Panc1 (cell line): ENCODE data around the gene JAM2. TPM values are rescaled to one million over a fixed set of nuclear protein-coding genes. Genes with fewer than 3 reads are reported as not detected.

Source experiments
- ATAC-seq: fragments of 200-7000 bp; cut with Tn5 transposase; 2 replicates; pipeline ENCODE4 v1.9.1; 2020; ENCODE audit warnings: mild to moderate bottlenecking, moderate library complexity
- BruUV-seq: library from RNA; stranded (reverse); fragments of 400-500 nt; replicated peaks from 2 replicates; lab custom pipeline; 2021; lab: Mats Ljungman, UMichigan
- CTCF ChIA-PET: fragments of 300-600 bp; sonication (Branson Sonifier 250); formaldehyde crosslinking; loops from one replicate; lab custom pipeline; 2022; ENCODE audit warnings: antibody characterized with exemption; lab: Charles Lee
- POLR2A ChIA-PET: fragments of 300-600 bp; sonication (Branson Sonifier 250); formaldehyde crosslinking; loops from one replicate; lab custom pipeline; 2022; ENCODE audit warnings: antibody characterized with exemption; lab: Charles Lee
- DNase-seq: peaks from one replicate; pipeline ENCODE4 v3.0.0-alpha.2; 2010; ENCODE audit warnings: low read depth, low spot score
- H3K27ac ChIP-seq: 2 replicates; pipeline ENCODE4 v1.5.1; 2011; ENCODE audit warnings: mild to moderate bottlenecking, low read length, inconsistent platforms
- H3K27me3 ChIP-seq: fragments of 200-500 bp; sonication (Bioruptor generic); 2 replicates; pipeline ENCODE4 v1.6.0; 2014; ENCODE audit warnings: low read length, inconsistent platforms; ENCODE audit not compliant: control insufficient read depth, insufficient read depth
- H3K36me3 ChIP-seq: fragments of 200-500 bp; sonication (Bioruptor generic); 2 replicates; pipeline ENCODE4 v1.5.1; 2014; ENCODE audit warnings: inconsistent platforms, mild to moderate bottlenecking, low read length, moderate library complexity; ENCODE audit not compliant: control insufficient read depth, insufficient read depth
- H3K4me1 ChIP-seq: 2 replicates; pipeline ENCODE4 v1.5.1; 2011; ENCODE audit warnings: inconsistent platforms, mild to moderate bottlenecking, low read length, moderate library complexity; ENCODE audit not compliant: control insufficient read depth, insufficient read depth
- H3K4me3 ChIP-seq, 2 experiments: 2 replicates each; pipeline ENCODE4 v1.5.1; 2011 to 2012; ENCODE audit warnings: low read depth in 2 of 2, low read length in 2 of 2, mild to moderate bottlenecking in 2 of 2, inconsistent platforms in 1 of 2, moderate library complexity in 1 of 2
- H3K9me3 ChIP-seq: fragments of 200-500 bp; sonication (Bioruptor generic); 2 replicates; pipeline ENCODE4 v1.5.1; 2014; ENCODE audit warnings: low read depth, mild to moderate bottlenecking, inconsistent platforms, low read length, moderate library complexity; ENCODE audit not compliant: control insufficient read depth, insufficient read depth
- POLR2AphosphoS5 ChIP-seq: IDR thresholded peaks from 2 replicates; pipeline ENCODE4 v1.6.1; 2012; ENCODE audit warnings: mild to moderate bottlenecking, low read depth, low read length, moderate library complexity
- SIN3A ChIP-seq: IDR thresholded peaks from 2 replicates; pipeline ENCODE4 v1.6.1; 2012; ENCODE audit warnings: low read depth, mild to moderate bottlenecking, low read length, moderate library complexity, borderline replicate concordance; ENCODE audit not compliant: insufficient read depth
- TCF7L2 ChIP-seq: IDR thresholded peaks from 2 replicates; pipeline ENCODE4 v1.6.1; 2011; ENCODE audit warnings: mild to moderate bottlenecking, low read depth, low read length, inconsistent platforms
- in situ Hi-C: cut with HindIII; loops from 2 replicates; pipeline ENCODE4 v1.10.0; 2016; ENCODE audit warnings: low sequenced_read_pairs, low pct_unique_long_range_greater_than_20kb
- intact Hi-C: fragments of 100-400 bp; cut with micrococcal nuclease; formaldehyde crosslinking; loops from one replicate; pipeline ENCODE4 v1.10.0; 2022; ENCODE audit not compliant: unreplicated experiment
- total RNA-seq: library from RNA; stranded (reverse); gene quantifications from one replicate; pipeline ENCODE4 v1.2.1, GENCODE V29; 2021; ENCODE audit not compliant: unreplicated experiment
- TF ChIP-seq, protein P1 (sequence below), 2 experiments: IDR thresholded peaks; 2 replicates each; pipeline ENCODE4 v1.6.1; 2011 to 2012; ENCODE audit warnings: low read depth in 2 of 2, control low read depth in 1 of 2, low read length in 1 of 2, mild to moderate bottlenecking in 1 of 2, moderate library complexity in 1 of 2; ENCODE audit not compliant: insufficient read depth in 1 of 2
- TF ChIP-seq, protein P2 (sequence below): fragments of 450-650 bp; IDR thresholded peaks from 2 replicates; pipeline ENCODE4 v1.5.1; 2017; ENCODE audit warnings: mild to moderate bottlenecking

JAM2 gene
- total RNA-seq, 1 experiment from 2014 or later = 0.21 TPM

DNA sequence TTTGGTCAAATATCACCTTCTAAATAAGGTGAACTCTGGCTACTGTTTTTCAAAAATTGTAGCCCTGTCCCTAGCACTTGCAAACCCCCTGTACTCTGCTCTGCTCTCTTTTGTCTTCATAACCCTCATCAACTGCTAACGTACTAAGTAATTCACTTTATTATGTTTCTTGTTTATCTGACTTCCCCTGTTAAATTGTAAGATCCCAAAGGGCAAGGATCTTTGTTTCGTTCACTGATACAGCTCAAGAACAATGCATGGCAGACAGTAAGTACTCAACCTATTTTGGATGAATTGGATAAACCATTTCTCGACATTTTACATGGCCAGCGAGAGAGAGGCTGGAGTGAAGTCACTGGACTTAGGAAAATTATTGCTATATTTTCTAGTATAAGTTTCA, 48.7 kb downstream of the JAM2 start:
- ChIA-PET CTCF (no interaction called here), POLR2A (no interaction called here)
- BruUV-seq = no TSS peak
- H3K36me3 ChIP-seq = no peaks in the 10 kb centered on the region
- DNase-seq (no peak), ATAC-seq (no peak)
- in situ Hi-C loops (no loop called here), intact Hi-C loops (no loop called here)
- H3K4me3 ChIP-seq = no peak overlapping the region
- H3K9me3 ChIP-seq = no peaks in the 10 kb centered on the region
- H3K27ac ChIP-seq = no peak overlapping the region
- TF ChIP-seq POLR2AphosphoS5 (no peak), TCF7L2 (no peak), SIN3A (no peak)
- TF ChIP-seq, protein P1, sequence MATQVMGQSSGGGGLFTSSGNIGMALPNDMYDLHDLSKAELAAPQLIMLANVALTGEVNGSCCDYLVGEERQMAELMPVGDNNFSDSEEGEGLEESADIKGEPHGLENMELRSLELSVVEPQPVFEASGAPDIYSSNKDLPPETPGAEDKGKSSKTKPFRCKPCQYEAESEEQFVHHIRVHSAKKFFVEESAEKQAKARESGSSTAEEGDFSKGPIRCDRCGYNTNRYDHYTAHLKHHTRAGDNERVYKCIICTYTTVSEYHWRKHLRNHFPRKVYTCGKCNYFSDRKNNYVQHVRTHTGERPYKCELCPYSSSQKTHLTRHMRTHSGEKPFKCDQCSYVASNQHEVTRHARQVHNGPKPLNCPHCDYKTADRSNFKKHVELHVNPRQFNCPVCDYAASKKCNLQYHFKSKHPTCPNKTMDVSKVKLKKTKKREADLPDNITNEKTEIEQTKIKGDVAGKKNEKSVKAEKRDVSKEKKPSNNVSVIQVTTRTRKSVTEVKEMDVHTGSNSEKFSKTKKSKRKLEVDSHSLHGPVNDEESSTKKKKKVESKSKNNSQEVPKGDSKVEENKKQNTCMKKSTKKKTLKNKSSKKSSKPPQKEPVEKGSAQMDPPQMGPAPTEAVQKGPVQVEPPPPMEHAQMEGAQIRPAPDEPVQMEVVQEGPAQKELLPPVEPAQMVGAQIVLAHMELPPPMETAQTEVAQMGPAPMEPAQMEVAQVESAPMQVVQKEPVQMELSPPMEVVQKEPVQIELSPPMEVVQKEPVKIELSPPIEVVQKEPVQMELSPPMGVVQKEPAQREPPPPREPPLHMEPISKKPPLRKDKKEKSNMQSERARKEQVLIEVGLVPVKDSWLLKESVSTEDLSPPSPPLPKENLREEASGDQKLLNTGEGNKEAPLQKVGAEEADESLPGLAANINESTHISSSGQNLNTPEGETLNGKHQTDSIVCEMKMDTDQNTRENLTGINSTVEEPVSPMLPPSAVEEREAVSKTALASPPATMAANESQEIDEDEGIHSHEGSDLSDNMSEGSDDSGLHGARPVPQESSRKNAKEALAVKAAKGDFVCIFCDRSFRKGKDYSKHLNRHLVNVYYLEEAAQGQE (IDR thresholded peaks at IDR 0.05; ENCODE audit: insufficient read depth in 1 of 2, low read depth in 2 of 2, low read length in 1 of 2) = no peak
- TF ChIP-seq, protein P2, sequence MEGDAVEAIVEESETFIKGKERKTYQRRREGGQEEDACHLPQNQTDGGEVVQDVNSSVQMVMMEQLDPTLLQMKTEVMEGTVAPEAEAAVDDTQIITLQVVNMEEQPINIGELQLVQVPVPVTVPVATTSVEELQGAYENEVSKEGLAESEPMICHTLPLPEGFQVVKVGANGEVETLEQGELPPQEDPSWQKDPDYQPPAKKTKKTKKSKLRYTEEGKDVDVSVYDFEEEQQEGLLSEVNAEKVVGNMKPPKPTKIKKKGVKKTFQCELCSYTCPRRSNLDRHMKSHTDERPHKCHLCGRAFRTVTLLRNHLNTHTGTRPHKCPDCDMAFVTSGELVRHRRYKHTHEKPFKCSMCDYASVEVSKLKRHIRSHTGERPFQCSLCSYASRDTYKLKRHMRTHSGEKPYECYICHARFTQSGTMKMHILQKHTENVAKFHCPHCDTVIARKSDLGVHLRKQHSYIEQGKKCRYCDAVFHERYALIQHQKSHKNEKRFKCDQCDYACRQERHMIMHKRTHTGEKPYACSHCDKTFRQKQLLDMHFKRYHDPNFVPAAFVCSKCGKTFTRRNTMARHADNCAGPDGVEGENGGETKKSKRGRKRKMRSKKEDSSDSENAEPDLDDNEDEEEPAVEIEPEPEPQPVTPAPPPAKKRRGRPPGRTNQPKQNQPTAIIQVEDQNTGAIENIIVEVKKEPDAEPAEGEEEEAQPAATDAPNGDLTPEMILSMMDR = no peak
- H3K4me1 ChIP-seq = no peaks in the 10 kb centered on the region
- 0 out of 2 replicates have a peak, but pooled peaks cover 2% of the 10 kb centered on the region for H3K27me3 ChIP-seq

DNA sequence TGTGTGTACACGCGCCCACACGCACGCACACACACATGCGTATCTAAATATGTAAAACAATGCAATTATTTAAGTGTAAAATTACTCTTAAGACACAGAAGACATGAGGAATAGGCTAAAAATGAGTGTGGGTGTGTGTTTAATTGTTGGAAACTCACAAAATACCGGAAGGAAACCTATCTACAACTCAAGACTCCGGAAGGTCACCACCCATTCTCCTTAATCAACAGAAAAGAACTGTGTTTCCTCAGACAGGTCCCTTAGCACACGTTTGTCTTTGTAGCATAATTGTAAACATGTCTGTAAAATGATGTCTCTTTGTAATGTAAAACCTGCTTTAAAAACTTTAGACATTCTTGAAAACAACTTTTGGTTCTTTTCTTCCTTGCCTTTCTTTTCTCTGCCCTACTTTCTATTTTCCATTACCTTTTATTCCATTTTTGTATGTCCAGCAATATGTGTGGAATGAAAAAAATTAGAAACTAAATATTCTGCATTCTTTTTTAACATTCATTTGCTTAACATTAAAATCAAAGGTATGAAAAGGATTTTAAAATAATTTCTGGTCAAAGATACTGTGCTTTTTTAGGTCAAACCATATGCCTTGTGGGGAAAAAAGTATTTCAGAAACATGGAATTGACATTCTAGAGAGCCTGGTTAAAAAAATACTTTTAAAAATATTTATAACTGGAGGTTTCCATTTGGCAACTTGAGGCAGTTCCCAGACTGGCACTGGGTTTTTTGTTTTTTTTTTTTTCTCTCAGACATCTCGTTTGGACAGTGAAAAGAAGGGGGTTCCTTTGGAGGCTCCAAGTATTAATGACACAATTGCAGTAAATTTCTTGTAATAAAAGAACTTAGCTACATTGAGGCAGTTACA, 49.5 kb downstream of the JAM2 start:
- ChIA-PET CTCF (no interaction called here), POLR2A (no interaction called here)
- no peak overlapping the region for H3K4me3 ChIP-seq
- no peak overlapping the region for H3K27ac ChIP-seq
- no peaks in the 10 kb centered on the region for H3K4me1 ChIP-seq
- TF ChIP-seq TCF7L2 = no peak
- TF ChIP-seq, protein P2 = no peak
- TF ChIP-seq, protein P1 (IDR thresholded peaks at IDR 0.05; ENCODE audit: insufficient read depth in 1 of 2, low read depth in 2 of 2, low read length in 1 of 2) = no peak
- no peak for TF ChIP-seq POLR2AphosphoS5
- no peak for TF ChIP-seq SIN3A
- 0 out of 2 replicates have a peak, but pooled peaks cover 2% of the 10 kb centered on the region for H3K27me3 ChIP-seq
- no TSS peak for BruUV-seq
- intact Hi-C loops = no loop called here
- H3K36me3 ChIP-seq = no peaks in the 10 kb centered on the region
- no peak for DNase-seq
- no peak for ATAC-seq
- in situ Hi-C loops = no loop called here
- H3K9me3 ChIP-seq = no peaks in the 10 kb centered on the region
